Activated CD4-positive, alpha-beta T cell treated with anti-CD3 and anti-CD28 coated beads, Interleukin-2, Interleukin-6, amounts not matched to agents 100 ng/mL and 50 ng/mL, durations not matched to agents 16 hours and 8 hours (primary cell): Measurements from ENCODE around the gene GAGE10.

ENCODE experiments used
- DNase-seq: peaks from one replicate; pipeline ENCODE4 v3.0.0-alpha.2; 2020

GAGE10 gene

GRCh38 chrX:49303346-49303745, at the start of gene GAGE10:
Gene GAGE10 (plus strand): TSS chrX:49303646. CDS start chrX:49304860, 1,214 bp downstream.
- no peak for DNase-seq

- no peak for DNase-seq
Observed at GRCh38 chrX:49254639-49255038, 48.8 kb upstream of the GAGE10 start.

- no peak for DNase-seq
Observed at GRCh38 chrX:49256268-49256995, 47.0 kb upstream of the GAGE10 start.

- DNase-seq = no peak
Observed at GRCh38 chrX:49257074-49257790, 46.2 kb upstream of the GAGE10 start.

GRCh38 chrX:49257846-49258748, 45.3 kb upstream of the GAGE10 start:
- DNase-seq = no peak

GRCh38 chrX:49258749-49259124, 44.7 kb upstream of the GAGE10 start:
- no peak for DNase-seq

- no peak for DNase-seq
Observed at GRCh38 chrX:49260221-49260985, 43.0 kb upstream of the GAGE10 start.

GRCh38 chrX:49262603-49263002, 40.8 kb upstream of the GAGE10 start:
- DNase-seq = no peak

GRCh38 chrX:49263631-49264030, 39.8 kb upstream of the GAGE10 start:
- no peak for DNase-seq

GRCh38 chrX:49264460-49264859, 39.0 kb upstream of the GAGE10 start, which contains the start of gene FOXP3:
Gene FOXP3 (minus strand): TSS chrX:49264710. CDS start chrX:49258505, 6,205 bp downstream.
- no peak for DNase-seq

GRCh38 chrX:49266523-49267445, 36.7 kb upstream of the GAGE10 start:
- no peak for DNase-seq

GRCh38 chrX:49268702-49269009, 34.8 kb upstream of the GAGE10 start:
- no peak for DNase-seq

- DNase-seq = peak; percentile 96
Observed at GRCh38 chrX:49269010-49269766, 34.3 kb upstream of the GAGE10 start.

- DNase-seq = no peak
Observed at GRCh38 chrX:49269767-49270248, 33.6 kb upstream of the GAGE10 start, which contains the start of gene PPP1R3F. Gene PPP1R3F (plus strand): TSS chrX:49269793. CDS start chrX:49269870, 77 bp downstream.

GRCh38 chrX:49270249-49270921, 33.1 kb upstream of the GAGE10 start:
- DNase-seq = no peak

- no peak for DNase-seq
Observed at GRCh38 chrX:49271341-49271740, 32.1 kb upstream of the GAGE10 start.

- peak; percentile 44 for DNase-seq
Observed at GRCh38 chrX:49272421-49272820, 31.0 kb upstream of the GAGE10 start.

GRCh38 chrX:49273181-49273727, 30.2 kb upstream of the GAGE10 start:
- peak; percentile 71 for DNase-seq

- DNase-seq = no peak
Observed at GRCh38 chrX:49276207-49276606, 27.2 kb upstream of the GAGE10 start.
